Fibroblast of the aortic adventitia (primary cell): ENCODE data around the gene CLDN2. TPM values are rescaled to one million over a fixed set of nuclear protein-coding genes. Genes with fewer than 3 reads are reported as not detected.

ENCODE experiments used
- DNase-seq: peaks from one replicate; pipeline ENCODE4 v3.0.0-alpha.2; 2010; ENCODE audit warnings: low read depth
- H3K4me3 ChIP-seq: 2 replicates; pipeline ENCODE4 v1.5.1; 2011; ENCODE audit warnings: low read depth, mild to moderate bottlenecking, control low read depth, low read length, moderate library complexity
- total RNA-seq: library from RNA; depleted of rRNA; stranded (reverse); fragments of >200 nt; gene quantifications from 2 replicates; pipeline ENCODE4 v1.2.3, GENCODE V29; 2012; ENCODE audit warnings: low replicate concordance
- TF ChIP-seq, protein P1 (sequence below): IDR thresholded peaks from 2 replicates; pipeline ENCODE4 v1.5.1; 2011; ENCODE audit warnings: mild to moderate bottlenecking, low read length, control low read depth, inconsistent platforms; ENCODE audit not compliant: insufficient read depth

CLDN2 gene
- total RNA-seq, 1 donor: not detected

DNA sequence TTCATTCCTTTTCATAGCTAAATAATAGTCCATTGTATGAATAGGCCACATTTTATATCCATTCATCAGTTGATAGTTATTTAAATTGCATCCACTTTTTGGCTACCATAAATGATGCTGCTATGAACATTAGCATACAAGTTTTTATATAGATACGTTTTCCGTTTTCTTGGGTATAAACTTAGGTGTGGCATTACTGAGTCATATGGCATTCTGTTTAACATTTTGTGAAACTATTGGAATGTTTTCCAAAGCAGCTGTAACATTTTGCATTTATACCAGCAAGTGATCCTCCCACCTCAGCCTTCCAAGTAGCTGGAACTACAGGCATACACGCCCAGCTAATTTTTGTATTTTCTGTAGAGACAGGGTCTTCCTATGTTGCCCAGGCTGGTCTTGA, 26.3 kb downstream of the CLDN2 start:
- TF ChIP-seq, protein P1, sequence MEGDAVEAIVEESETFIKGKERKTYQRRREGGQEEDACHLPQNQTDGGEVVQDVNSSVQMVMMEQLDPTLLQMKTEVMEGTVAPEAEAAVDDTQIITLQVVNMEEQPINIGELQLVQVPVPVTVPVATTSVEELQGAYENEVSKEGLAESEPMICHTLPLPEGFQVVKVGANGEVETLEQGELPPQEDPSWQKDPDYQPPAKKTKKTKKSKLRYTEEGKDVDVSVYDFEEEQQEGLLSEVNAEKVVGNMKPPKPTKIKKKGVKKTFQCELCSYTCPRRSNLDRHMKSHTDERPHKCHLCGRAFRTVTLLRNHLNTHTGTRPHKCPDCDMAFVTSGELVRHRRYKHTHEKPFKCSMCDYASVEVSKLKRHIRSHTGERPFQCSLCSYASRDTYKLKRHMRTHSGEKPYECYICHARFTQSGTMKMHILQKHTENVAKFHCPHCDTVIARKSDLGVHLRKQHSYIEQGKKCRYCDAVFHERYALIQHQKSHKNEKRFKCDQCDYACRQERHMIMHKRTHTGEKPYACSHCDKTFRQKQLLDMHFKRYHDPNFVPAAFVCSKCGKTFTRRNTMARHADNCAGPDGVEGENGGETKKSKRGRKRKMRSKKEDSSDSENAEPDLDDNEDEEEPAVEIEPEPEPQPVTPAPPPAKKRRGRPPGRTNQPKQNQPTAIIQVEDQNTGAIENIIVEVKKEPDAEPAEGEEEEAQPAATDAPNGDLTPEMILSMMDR: no peak

DNA sequence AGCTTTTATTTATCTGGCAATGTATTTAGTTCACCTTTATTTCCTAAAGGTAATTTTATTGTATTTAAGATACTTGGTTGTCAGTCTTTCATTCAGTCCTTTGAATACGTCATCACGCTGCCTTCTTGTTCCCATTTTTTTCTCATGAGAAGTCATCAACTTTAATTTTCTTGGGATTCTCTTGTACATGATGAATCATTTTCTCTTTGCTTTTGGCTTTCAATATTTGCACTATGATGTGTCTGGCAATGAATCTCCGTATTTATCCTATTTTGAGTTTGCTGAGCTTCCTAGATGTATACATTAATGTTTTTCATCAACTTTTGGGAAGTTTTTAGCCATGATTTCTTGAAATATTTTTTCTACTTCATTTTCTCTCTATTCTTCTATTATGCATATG, 28.4 kb downstream of the CLDN2 start:
- no peak overlapping the region for H3K4me3 ChIP-seq
- no peak for DNase-seq
- TF ChIP-seq, protein P1: no peak

More for the DNA sequence above, 26.3 kb downstream of the CLDN2 start:
- DNase-seq: no peak
- H3K4me3 ChIP-seq: no peak overlapping the region

GRCh38 chrX:106949366-106949765, 29.2 kb downstream of the CLDN2 start:
- TF ChIP-seq, protein P1: no peak
- DNase-seq: no peak
- no peak overlapping the region for H3K4me3 ChIP-seq

DNA sequence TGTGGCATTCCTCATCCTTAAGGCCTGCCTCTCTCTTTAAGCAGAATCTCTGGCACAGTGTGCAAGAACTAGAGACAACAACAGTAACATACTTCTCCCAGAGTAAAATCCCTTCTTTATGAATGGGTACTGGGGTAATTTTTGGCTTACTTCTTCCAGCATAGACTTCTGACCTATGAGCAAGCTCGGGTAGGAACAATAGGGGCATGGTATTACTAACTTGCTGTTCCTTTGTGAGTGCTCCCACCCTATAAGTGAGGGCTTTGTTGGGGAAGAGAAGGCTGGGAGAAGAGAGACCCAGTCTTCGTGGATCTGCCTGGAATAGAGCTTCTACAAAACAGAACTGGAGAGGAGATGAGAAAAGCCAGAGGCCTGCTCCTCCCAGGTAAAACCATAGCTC, 30.2 kb downstream of the CLDN2 start:
- DNase-seq: no peak
- TF ChIP-seq, protein P1: no peak
- H3K4me3 ChIP-seq: no peak overlapping the region

- TF ChIP-seq, protein P1: no peak
- no peak for DNase-seq
- H3K4me3 ChIP-seq: no peak overlapping the region
These were observed 31.0 kb downstream of the CLDN2 start for GRCh38 chrX:106951230-106951629.

GRCh38 chrX:106952089-106952488, 31.9 kb downstream of the CLDN2 start:
- TF ChIP-seq, protein P1: no peak
- no peak overlapping the region for H3K4me3 ChIP-seq
- no peak for DNase-seq

DNA sequence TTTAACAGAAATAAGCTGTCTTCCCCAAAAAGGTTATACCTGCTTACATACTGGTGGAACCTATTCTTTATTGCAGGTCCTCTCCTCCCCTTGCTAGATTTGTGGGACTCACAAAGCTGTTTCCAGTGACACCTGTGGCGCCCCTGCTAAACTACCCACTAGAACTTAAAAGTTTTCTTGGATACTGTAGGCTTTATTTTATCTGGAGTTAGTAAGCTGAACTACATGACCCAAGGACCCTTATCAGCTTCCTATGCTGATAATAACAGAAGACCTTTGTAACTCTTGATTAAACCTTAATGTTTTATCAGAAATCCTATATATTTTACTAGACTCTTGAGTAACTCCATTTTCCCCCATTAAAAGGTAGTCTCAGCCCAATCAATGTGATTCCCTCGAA, 32.3 kb downstream of the CLDN2 start:
- no peak overlapping the region for H3K4me3 ChIP-seq
- DNase-seq: no peak
- TF ChIP-seq, protein P1: no peak
